ENCODE results near the gene CYP1A2. TPM values are rescaled to one million over a fixed set of nuclear protein-coding genes. Genes with fewer than 3 reads are reported as not detected.
"Not testable (repeated sequence)": the region's sequence is repeated elsewhere in the genome, so short reads cannot be mapped to it uniquely, and the experiment has no call there.

The CYP1A2 gene
- total RNA-seq, 1 experiment from 2014 or later, result not detected

GRCh38 chr15:74776821-74777768, 28.4 kb downstream of the CYP1A2 start:
- peak; percentile 27 for DNase-seq (ENCODE audit: low read depth)

DNA sequence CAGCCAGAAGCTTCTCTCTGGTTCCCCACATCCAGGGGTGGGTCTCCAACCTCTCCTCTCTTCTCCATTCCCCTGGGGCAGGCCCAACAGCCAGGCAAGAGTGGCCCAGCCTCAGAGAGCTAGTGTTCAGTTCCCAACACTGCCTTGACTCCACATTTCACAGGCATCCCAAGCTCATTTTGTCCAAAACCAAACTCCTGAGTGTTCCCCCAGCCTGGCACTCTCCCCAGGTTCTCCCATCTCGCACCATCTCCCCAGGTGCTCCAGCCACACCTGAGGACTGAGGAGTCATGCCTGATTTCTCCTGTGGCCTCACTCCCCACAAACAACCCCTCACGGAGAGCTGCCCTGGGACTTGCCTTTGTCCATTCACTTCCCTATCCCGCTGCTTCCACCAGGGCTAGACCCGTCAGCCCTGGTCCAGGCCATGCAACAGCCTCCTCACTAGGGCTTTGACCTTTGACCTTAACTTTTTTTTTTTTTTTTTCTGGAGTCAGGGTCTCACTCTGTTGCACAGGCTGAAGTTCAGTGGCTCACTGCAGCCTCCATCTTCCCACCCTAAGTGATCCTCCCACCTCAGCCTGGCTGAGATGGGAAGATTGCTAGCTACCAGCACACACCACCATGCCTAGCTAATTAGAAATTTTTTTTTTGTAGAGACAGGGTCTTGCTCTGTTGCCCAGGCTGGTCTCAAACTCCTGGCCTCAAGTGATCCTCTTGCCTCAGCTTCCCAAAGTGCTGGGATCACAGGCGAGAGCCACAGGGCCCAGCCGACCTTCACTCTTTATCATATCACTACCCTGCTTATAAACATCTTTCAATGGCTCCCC, 29.3 kb downstream of the CYP1A2 start:
- no peak for DNase-seq (ENCODE audit: low read depth)

DNA sequence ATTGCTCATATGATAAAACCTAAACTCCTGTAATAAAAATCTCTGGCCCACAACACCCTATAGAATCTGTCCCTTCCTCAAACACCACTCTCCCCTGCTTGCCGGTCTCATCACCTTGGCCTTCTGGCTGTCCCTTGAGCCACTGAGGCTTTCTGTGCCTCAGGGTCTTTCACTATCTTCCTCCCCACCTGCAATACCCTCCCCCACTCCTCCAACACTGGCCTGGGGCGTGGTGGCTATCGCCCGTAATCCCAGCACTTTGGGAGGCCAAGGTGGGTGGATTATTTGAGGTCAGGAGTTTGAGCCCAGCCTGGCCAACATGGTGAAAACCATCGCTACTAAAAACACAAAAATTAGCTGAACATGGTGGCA, 29.9 kb downstream of the CYP1A2 start:
- no peak for DNase-seq (ENCODE audit: low read depth)

- no peak for DNase-seq (ENCODE audit: low read depth)
Measured at GRCh38 chr15:74779162-74779648, 30.6 kb downstream of the CYP1A2 start.

DNA sequence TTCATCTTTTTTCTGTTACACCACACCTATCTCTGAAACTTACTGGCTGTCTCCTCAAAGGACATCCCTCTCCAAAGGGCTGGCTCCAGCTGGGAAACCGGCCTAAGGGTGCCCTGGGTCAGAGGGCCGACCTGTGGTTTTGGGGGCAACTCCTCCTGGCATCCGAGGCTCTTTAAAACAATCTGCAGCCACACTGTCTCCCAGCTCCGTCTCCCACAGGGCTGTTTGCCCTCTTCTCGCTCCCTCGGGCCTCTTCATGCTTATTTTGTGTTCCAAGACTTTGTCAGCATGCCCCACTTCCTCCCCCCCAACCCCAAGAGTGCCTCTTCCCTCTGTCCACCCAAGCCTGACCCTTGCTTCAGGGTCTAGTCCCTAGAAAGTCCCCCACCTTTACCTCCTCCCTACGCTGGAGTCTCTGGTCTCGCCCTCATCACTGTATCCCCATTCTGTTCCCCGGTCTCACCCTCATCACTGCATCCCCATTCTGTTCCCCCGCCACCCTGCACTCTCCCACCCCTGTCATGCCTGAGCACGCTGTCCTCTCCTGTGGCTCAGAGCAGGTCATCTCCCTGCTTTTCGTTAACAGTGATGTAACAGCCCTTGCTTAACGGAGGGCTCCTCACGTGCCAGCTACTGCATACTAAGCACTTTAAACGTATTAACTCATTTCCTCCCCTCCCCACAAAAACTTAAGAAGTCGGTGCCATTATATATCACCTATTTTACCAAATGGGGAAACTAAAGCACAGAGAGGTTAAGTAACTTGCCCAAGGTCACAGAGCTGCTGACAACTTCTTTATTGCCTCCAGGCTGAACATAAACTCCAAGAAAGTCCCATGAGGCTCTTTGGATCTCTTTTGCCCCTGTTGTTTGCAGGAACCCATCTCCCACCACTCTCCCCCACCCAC, 32.1 kb downstream of the CYP1A2 start:
- DNase-seq (ENCODE audit: low read depth), result no peak

- DNase-seq (ENCODE audit: low read depth), result peak; percentile 73
Measured at GRCh38 chr15:74781431-74782258, 33.0 kb downstream of the CYP1A2 start, which contains the start of gene CSK. CSK (plus strand) TSS chr15:74782080; CDS start chr15:74798298, 16,218 bp downstream.

DNA sequence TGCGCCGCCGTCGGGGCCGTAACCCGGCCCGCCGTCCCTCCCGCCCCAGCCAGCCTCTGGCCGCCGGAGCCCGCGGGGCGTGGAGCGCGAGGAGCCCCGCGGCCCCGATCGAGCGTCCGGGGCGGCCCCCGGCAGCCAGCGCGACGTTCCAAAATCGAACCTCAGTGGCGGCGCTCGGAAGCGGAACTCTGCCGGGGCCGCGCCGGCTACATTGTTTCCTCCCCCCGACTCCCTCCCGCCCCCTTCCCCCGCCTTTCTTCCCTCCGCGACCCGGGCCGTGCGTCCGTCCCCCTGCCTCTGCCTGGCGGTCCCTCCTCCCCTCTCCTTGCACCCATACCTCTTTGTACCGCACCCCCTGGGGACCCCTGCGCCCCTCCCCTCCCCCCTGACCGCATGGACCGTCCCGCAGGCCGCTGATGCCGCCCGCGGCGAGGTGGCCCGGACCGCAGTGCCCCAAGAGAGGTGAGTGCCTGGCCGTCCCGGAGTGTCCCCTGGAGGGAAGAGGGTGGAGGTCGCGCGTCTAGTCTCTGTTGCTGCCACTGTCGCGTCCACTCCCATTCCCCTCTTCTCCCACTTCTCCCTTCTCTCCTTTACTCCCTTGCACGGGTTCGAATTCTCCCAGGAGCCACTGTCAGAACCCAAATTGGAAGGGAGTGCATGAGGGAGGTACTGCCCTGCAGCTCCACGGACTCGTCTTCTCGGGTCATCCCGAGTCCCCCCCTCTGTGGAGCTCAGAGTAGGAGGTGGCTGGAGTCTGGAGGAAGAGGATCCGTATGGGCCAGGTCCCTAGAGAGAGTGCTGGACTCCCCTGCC, 33.8 kb downstream of the CYP1A2 start:
- DNase-seq (ENCODE audit: low read depth), result peak; percentile 34

DNA sequence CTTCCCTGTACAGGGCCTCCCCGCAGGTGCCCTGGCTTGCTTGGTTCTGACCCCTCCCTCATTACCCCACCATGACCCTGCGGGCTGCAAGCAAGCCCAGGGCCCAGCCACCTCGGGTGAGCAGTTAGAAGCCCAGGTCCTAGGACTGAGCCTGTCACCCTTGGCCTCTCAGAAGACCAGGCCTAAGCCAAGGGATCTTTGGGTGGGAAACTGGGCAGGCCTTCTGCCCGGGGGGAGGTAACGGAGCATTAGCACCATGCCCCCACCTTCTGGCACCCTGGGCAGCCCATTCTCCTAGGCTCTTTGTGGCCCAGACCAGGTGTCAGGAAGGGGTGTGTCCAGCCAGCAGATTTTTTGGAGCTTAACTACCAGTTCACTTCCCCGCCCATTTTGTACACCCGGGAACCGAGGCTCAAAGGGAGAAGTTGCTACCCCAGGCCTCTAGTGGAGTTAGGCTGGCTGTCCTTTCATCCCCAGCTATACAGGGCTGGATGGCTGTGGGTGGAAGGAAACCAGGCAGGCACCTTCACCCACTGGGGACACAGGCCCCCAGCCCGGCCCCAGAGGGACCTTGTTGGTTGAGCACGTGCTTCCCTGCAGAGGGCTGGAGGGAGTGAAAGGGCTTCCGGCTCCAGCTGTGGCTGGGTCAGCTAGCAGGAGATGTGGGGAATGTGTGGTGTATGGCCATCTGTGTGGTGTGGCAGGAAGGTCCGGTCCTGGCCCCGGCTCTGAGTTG, 34.6 kb downstream of the CYP1A2 start:
- peak; percentile 71 for DNase-seq (ENCODE audit: low read depth)

DNA sequence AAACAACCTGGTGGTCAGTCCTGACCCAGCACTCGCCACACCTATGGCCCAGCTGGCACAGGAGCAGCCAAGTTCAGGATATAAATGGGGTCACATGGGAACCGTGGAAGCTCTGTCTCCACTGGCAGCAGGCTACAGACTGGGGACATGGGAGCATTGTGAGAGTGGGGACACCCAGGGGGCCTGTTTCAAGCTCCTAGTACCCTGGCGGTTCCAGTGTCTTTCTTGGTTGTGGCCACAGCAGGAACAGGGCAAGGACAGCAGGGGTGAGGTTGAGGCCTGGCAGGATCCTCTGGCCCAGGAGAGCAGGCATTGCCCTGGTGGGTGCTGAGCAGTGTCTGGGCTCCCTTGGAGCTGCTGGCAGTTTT, 35.1 kb downstream of the CYP1A2 start:
- DNase-seq (ENCODE audit: low read depth), result no peak

DNA sequence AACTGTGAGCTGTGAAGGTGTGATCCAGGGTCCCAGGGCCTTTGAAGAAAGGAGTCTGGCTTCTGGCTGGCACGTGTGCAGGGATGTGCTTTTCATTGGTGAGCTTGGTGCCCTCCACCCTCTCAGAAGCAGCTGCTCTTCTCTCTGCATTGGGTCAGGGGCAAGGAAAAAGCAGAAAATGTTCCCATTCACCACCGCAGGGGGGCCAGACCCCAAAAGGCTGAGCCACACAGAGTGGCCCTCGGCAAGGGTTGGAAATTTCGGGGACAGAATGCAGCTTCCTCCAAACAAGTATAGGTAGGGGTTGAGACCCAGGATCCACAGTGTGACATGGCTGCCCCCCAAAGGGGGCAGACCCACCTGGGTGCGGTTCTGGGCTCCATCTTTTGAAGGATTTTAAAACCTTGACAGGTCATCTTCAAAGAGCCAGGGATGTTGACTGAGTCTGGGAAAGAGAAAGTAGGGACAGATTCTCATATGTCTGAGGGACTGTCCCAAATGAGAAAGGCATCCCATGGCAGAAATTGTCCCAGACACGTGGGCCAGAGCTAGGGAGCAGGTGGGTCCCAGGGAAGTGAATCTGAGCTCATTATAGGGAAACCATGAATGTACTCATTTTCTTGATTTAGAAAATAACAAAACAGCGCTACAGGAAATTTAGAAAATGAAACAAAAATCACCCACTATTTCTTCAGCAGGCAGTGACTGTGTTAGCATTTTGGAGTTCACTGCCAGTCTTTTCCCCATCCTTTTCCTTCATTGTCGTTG, 36.0 kb downstream of the CYP1A2 start:
- DNase-seq (ENCODE audit: low read depth), result no peak

DNA sequence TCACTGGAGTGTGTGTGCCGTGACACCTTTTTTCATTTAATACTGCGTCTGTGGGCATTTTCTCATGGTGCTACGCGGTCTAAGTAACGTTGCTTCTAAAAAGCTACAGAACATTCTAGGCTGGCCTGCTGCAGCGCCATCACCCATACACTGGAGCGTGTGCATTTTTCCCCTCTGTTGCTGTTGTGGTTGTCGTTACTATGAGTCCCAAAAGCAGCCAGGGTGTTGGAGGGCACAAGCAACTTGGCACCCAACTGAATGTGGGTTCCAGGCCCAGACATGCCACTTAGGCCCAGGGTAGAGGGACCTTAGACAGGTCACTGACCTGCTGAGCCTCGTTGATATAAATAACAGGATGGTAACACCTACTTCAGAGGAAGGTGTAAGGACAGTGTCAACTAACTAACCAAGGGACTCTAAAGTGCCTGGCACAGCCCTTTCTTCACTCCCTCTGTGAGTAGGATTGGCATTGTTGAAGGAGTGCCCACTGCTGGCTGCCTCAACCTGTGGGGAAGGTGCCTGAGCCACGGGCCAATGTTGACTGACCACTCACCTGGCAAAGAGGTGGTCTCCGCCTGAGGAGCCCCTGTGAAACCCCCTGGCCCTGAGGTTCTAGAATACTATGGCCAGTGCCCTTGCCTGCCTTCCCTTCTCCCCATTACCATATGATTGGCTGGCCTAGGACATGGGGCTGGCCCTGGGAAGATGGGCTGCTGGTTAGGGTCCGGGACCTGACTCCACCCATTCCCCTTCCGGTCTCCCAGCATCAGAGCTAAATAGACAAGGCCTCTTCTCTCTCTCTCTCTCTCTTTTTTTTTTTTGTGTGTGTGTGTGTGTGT, 36.8 kb downstream of the CYP1A2 start:
- DNase-seq (ENCODE audit: low read depth), result no peak

GRCh38 chr15:74786081-74786480, 37.4 kb downstream of the CYP1A2 start:
- DNase-seq (ENCODE audit: low read depth), result not testable (repeated sequence)

GRCh38 chr15:74786551-74787165, 38.0 kb downstream of the CYP1A2 start:
- DNase-seq (ENCODE audit: low read depth), result no peak

GRCh38 chr15:74787251-74788041, 38.8 kb downstream of the CYP1A2 start:
- peak; percentile 68 for DNase-seq (ENCODE audit: low read depth)

DNA sequence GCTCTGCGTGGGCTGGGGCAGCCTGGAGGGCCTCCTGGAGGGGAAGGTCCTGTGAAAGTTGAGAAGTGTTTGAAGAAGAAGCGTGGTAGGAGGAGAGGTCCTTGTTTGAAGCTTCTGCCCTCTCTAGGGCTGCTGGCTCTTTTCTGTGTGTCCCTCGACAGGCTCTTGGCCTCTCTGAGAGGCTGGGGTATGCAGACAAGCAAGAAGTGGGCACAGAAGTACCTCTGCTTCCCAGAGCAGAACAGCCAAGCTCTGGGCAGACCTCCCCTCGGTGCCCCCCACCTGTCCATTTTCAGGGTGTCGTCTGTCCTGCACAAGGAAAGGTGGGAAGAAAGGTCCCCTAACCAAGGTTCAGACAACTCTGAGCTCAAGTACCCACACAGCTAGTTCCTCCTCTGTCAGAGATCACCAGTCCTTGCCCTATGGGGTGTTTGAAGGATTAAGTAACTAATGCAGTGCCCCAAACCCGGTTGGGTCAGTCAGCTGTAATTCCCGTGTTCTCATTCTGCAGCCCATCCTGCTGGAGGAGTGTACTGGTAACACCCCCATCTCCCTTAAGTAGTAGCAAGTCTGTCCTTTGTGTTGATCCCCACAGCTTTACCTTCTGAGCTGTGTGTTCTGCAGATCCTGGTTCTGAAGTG, 39.5 kb downstream of the CYP1A2 start:
- no peak for DNase-seq (ENCODE audit: low read depth)

Data from RPMI7951 (cell line).